GM21786 (cell line): ENCODE results near the gene SPATA31C1.
"Not testable (repeated sequence)": the region's sequence is repeated elsewhere in the genome, so short reads cannot be mapped to it uniquely, and the experiment has no call there.

Source experiments
- ATAC-seq: cut with Tn5 transposase; IDR thresholded peaks from one replicate; pipeline ENCODE4 v1.9.1; 2021; ENCODE audit not compliant: unreplicated experiment

Gene SPATA31C1

GRCh38 chr9:87886210-87886932 is 31.4 kb upstream of the SPATA31C1 start:
- no peak for ATAC-seq

- no peak for ATAC-seq
Observed at GRCh38 chr9:87886933-87887505, 30.7 kb upstream of the SPATA31C1 start.

GRCh38 chr9:87887661-87888480 is 29.9 kb upstream of the SPATA31C1 start:
- ATAC-seq = no peak

GRCh38 chr9:87888501-87888900 is 29.3 kb upstream of the SPATA31C1 start:
- ATAC-seq = no peak

GRCh38 chr9:87889065-87889881 is 28.5 kb upstream of the SPATA31C1 start:
- ATAC-seq = no peak

GRCh38 chr9:87889882-87890252 is 27.9 kb upstream of the SPATA31C1 start:
- ATAC-seq = no peak

GRCh38 chr9:87890837-87891236 is 26.9 kb upstream of the SPATA31C1 start:
- ATAC-seq = no peak

- no peak for ATAC-seq
Observed at GRCh38 chr9:87891754-87892153, 26.0 kb upstream of the SPATA31C1 start.

- no peak for ATAC-seq
Observed at GRCh38 chr9:87892956-87893355, 24.8 kb upstream of the SPATA31C1 start.

GRCh38 chr9:87894998-87895625 is 22.6 kb upstream of the SPATA31C1 start:
- ATAC-seq = no peak

GRCh38 chr9:87896891-87897290 is 20.9 kb upstream of the SPATA31C1 start:
- ATAC-seq = no peak

- ATAC-seq = no peak
Observed at GRCh38 chr9:87898151-87898550, 19.6 kb upstream of the SPATA31C1 start.

- ATAC-seq = not testable (repeated sequence)
Observed at GRCh38 chr9:87902371-87902770, 15.4 kb upstream of the SPATA31C1 start.

- ATAC-seq = no peak
Observed at GRCh38 chr9:87909310-87910041, 8.3 kb upstream of the SPATA31C1 start.

- ATAC-seq = no peak
Observed at GRCh38 chr9:87910821-87911220, 6.9 kb upstream of the SPATA31C1 start.

- not testable (repeated sequence) for ATAC-seq
Observed at GRCh38 chr9:87919013-87919412, 1.3 kb downstream of the SPATA31C1 start.

- ATAC-seq = not testable (repeated sequence)
Observed at GRCh38 chr9:87921561-87921960, 3.8 kb downstream of the SPATA31C1 start.

- ATAC-seq = not testable (repeated sequence)
Observed at GRCh38 chr9:87923012-87923411, 5.2 kb downstream of the SPATA31C1 start.

GRCh38 chr9:87924851-87925250 is 7.1 kb downstream of the SPATA31C1 start:
- not testable (repeated sequence) for ATAC-seq

GRCh38 chr9:87929152-87929551 is 11.4 kb downstream of the SPATA31C1 start:
- ATAC-seq = not testable (repeated sequence)
